Islet of Langerhans (tissue), 1 donor: ENCODE measurements around the gene BRSK2.
"Not testable (repeated sequence)": the region's sequence is repeated elsewhere in the genome, so short reads cannot be mapped to it uniquely, and the experiment has no call there.

Source experiments
- FAIRE-seq: peaks from one replicate; lab custom pipeline; 2011; peaks lifted over from hg19 to GRCh38; lab: Jason Lieb, UNC

Gene BRSK2

GRCh38 chr11:1409852-1410125, 20.1 kb downstream of the BRSK2 start:
- FAIRE-seq = not testable (repeated sequence)

GRCh38 chr11:1410366-1411291, 20.9 kb downstream of the BRSK2 start:
- FAIRE-seq = no peak

- FAIRE-seq = no peak
These were observed 21.6 kb downstream of the BRSK2 start for GRCh38 chr11:1411301-1411700.

- FAIRE-seq = not testable (repeated sequence)
These were observed 22.0 kb downstream of the BRSK2 start for GRCh38 chr11:1411739-1412138.

DNA sequence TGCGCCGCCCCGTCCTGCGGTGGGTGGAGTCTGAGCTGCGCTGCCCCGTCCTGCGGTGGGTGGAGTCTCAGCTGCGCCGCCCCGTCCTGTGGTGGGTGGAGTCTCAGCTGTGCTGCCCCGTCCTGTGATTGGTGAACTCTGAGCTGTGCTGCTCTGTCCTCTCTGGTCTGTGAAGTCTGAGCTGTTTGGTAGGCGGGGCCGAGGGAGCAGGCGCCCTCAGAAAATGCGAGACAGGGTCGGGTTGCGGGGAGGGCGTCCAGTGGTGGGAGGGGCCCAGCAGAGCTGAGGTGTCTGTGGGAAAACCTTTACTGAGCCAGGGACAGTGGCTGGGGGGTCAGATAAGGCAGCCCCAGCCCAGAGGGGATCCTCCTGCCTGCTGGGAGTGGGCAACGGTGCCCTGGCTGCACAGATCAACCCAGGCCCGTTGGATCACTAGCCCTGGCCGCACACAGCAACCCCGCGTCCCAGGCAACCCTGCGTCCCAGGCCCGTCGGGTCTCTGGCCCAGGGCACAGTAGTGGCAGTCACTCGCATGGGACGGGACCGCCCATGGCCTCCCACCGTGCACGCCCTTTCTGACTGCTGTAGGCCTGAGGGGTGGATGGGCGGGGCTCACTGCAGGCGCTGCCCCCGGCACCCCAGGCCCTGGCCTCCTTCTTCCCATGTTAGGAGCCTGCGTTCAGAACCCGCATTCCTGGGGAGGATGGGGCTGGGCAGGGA, 22.8 kb downstream of the BRSK2 start:
- no peak for FAIRE-seq

GRCh38 chr11:1414650-1415049, 24.9 kb downstream of the BRSK2 start:
- no peak for FAIRE-seq

GRCh38 chr11:1415631-1416030, 25.9 kb downstream of the BRSK2 start:
- no peak for FAIRE-seq

DNA sequence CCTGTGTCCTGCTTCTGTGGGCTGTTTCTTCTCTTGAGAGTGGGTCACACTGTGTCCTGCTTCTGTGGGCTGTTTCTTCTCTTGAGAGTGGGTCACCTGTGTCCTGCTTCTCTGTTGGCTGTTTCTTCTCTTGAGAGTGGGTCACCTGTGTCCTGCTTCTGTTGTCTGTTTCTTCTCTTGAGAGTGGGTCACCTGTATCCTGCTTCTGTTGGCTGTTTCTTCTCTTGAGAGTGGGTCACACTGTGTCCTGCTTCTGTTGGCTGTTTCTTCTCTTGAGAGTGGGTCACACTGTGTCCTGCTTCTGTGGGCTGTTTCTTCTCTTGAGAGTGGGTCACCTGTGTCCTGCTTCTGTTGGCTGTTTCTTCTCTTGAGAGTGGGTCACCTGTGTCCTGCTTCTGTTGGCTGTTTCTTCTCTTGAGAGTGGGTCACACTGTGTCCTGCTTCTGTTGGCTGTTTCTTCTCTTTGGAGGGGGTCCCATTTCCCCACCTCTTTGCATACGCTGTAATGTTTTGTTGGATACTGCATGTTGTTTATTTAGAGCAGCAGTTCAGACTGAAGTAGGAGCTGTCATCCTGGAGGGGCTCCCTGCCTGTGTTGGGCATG, 28.6 kb downstream of the BRSK2 start:
- not testable (repeated sequence) for FAIRE-seq

GRCh38 chr11:1419811-1420210, 30.1 kb downstream of the BRSK2 start:
- FAIRE-seq = no peak

DNA sequence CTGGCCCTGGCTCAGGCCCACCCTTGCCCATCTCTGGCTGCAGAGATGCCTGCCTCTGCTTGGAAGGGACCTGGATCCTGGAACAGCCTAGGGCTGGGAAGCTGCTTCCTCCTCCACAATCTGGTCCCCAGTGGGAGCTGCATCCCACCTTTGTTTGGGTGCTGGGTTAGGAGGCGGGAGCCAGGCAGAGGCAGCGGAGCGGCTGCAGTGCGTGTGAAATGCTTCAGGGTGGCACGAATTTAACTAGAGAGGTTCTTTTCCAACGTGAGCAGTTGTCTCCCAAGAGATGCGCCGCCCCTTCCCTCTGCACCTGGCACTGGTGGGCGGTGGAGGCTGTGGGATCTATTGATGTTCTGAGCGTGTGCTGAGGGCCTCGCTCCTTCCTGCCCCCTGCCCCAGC, 31.6 kb downstream of the BRSK2 start:
- no peak for FAIRE-seq

GRCh38 chr11:1422481-1422880, 32.7 kb downstream of the BRSK2 start:
- FAIRE-seq = no peak

DNA sequence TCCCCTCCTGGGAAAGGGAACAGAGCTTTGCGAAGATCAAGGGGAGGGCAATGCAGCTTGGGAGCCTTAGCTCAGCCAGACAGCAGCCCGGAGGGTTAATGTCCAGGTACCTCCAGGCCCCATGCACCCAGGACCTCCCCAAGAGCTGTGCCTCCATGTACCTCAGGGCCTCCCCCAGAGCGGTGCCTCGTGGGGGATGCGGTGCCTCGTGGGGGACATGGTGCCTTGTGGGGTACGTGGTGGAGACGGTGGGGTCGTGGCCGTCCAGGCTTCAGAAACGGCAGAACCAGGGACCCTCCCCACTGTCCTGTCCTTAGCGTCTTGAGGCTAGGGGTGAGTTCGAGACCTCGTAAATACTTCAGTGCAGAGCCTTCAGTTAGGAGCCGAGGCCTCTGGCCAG, 33.2 kb downstream of the BRSK2 start:
- no peak for FAIRE-seq

DNA sequence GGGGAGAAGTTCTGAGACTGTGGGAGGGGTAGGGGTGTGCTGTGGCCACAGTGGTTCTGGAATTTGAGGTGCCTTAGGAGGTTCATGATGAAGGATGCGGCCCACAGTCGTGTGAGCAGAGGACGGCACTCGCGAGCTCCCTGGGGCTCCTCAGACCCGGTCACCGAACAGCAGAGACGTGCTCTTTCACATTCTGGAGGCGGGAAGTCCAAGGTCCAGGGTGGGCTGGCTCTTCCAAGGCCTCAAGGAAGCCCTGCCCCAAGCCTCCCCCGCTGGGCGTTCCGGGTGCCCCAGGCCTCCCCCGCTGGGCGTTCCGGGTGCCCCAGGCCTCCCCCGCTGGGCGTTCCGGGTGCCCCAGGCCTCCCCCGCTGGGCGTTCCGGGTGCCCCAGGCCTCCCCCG, 33.7 kb downstream of the BRSK2 start:
- not testable (repeated sequence) for FAIRE-seq

DNA sequence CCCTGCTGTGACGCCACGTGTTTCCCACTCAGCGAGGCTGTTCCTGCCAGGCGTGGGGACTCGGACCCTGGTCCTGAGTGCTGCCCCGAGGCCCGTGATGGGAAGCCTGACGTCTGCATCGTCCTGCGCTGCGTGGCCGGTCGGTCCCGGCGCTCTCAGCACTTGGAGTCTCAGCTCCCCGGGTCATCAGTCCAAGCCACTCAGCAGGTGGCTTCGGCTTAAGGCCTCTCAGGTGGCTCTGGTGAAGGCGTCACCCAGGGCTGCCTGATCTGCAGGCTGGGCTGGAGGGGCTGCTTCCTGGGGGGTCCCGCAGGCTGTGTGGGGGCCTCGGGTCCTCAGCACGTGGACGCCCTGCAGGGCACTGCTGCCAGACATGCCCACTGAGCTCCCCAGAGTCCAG, 35.3 kb downstream of the BRSK2 start:
- no peak for FAIRE-seq

GRCh38 chr11:1425439-1425838, 35.7 kb downstream of the BRSK2 start:
- FAIRE-seq = no peak

DNA sequence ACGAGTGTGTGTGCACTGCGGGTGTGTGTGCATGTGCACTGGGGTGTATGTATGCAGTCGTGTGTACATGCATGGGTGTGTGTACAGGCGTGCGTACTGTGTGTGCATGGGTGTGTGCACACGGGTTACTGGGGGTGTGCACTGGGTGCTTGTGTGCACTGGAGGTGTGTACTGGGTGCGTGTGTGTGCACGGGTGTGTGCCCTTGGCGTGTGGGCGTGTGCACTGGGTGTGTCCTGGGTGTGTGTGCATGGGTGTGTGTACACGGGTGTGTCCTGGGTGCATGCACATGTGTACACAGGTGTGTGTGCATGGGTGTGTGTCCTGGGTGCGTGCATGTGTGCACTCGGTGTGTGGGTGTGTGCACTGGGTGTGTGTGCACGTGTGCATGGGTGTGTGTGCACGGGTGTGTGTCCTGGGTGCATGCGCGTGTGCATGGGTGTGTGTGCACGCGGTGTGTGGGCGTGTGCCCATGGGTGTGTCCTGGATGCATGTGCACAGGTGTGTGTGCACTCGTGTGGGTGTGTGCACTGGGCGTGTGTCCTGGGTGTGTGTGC, 39.1 kb downstream of the BRSK2 start:
- no peak for FAIRE-seq

- no peak for FAIRE-seq
These were observed 43.8 kb downstream of the BRSK2 start for GRCh38 chr11:1433568-1433967.

DNA sequence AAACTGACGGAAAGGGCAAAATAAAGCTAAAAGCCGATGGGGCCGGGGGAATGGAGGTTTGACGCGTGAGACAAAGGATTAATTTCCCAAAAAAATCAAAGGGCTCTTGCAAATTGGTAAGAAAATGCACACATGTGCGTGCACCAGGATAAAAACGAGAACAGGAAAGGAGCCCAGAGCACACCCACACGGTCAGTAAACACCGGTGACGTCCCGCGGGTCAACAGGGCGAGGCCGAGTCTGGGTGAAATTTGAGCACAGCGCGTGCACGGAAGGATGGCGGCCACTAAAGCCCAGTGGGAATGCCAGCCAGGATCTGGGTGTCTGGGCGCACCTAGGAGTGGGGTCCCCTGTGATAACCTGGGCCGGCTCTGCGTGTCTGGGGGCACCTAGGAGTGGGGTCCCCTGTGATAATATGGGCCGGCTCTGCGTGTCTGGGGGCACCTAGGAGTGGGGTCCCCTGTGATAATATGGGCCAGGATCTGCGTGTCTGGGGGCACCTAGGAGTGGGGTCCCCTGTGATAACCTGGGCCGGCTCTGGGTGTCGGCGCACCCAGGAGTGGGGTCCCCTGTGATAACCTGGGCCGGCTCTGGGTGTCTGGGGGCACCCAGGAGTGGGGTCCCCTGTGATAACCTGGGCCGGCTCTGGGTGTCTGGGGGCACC, 44.4 kb downstream of the BRSK2 start:
- FAIRE-seq = no peak

DNA sequence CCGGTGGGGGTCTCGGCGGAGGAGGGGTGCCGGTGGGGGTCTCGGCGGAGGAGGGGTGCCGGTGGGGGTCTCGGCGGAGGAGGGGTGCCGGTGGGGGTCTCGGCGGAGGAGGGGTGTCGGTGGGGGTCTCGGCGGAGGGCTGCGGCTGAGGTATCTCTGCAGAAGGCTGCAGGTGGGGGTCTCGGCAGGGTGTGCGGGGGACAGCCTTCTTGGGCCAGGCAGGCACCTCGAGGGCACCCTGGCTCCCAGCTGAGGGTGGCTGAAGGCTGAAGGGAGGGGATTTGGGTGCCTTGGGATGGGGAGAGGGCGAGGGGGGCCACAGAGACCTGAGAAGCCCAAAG, 45.7 kb downstream of the BRSK2 start:
- FAIRE-seq = not testable (repeated sequence)

DNA sequence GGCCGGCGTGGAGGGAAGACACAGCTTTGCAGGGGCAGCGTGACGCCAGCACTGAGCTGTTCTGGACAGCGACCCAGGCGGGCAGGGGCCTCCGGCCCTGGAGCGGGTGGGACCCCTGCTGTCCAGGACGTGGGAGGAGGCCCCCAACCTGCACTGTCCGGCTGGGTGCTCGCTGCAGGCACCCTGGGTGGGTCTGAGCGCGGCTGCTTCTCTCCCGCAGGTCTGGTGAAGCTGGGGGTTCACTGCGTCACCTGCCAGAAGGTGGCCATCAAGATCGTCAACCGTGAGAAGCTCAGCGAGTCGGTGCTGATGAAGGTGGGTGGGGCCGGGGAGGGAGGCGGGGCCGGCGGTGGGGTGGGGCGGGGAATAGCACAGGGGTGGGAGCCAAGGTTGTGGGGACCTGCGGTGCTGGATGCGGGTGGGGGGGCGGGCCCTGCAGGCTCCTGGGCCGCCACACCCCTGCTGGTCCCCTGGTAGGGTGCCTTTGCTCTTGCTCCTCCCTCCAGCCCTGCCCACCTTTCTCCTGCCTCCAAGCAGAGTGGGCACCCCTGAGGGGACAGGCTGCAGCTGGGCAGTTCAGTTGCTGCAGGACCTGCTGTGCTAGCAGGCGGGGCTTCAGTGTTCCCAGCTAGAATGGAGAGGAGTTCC, 46.2 kb downstream of the BRSK2 start:
- FAIRE-seq = no peak

DNA sequence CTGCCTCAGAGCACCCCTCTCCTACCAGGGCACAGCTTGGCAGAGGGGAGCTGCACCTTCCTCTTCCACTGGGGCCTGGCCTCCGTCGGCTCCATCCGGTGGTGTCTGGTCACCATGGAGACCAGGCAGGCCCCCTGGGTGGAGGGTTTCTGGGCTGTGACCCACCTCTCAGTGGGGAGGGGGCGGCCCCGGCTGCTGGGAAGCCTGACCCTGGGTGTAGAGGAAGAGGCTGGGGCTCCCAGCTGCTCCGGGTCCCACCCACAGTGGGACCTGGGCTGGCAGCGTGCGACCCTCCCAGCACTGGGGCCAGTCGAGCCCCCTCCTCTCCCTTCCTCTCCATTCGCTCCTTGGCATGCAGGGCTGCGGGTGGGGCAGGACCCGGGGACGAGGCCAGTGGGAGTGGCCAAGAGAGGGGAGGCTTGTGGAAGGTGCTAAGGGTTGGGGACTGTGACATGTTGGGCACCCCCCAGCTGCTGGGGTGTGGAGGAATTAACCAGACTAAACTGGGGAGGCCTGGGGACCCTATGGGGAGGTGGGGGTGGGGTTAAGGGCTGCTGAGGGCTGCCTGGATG, 46.8 kb downstream of the BRSK2 start:
- no peak for FAIRE-seq

GRCh38 chr11:1437500-1437899, 47.8 kb downstream of the BRSK2 start:
- no peak for FAIRE-seq
